ENCODE measurements around the gene RNF175. TPM values are rescaled to one million over a fixed set of nuclear protein-coding genes. Genes with fewer than 3 reads are reported as not detected.

The RNF175 gene
- total and polyA plus RNA-seq, 7 experiments from 2014 or later = 6.4 to 14.0 (median 8.9) TPM; not detected in 1

- intact Hi-C loops (cut with micrococcal nuclease) = loop anchor here in 1 of 2 donors (10.0 kb wide), 1 partner anchor 293 kb away; the partner anchor contains the start of gene TMEM131L
- no peaks in the 10 kb centered on the region for H3K36me3 ChIP-seq (ENCODE audit: control insufficient read depth in 2 of 3, insufficient read depth in 3 of 3, low read length in 3 of 3)
- H3K9me3 ChIP-seq (ENCODE audit: control insufficient read depth in 2 of 3, low read length in 3 of 3) = no peaks in the 10 kb centered on the region
- ChIA-PET CTCF (interaction anchor here (1.1 kb wide), 1 partner anchor 32 kb away, joined by 3 read pairs; no protein-coding TSS in a partner anchor), POLR2A (no interaction called here)
- no peak overlapping the region for H3K4me3 ChIP-seq (ENCODE audit: low read length)
- H3K27ac Mint-ChIP-seq = peak overlapping the region in 8 of 9 donors; percentile 68 to 95 (median 90)
- no peak overlapping the region for H3K27ac ChIP-seq (ENCODE audit: low read depth, low read length)
- DNase-seq (no peak), ATAC-seq (no peak)
- peaks cover 0 to 5% (median 0%) of the 10 kb centered on the region in 5 donors for H3K36me3 Mint-ChIP-seq
- H3K27me3 ChIP-seq (ENCODE audit: control insufficient read depth in 2 of 2, insufficient read depth in 2 of 2, low read length in 2 of 2) = no peaks in the 10 kb centered on the region
- peaks cover 0 to 62% (median 9%) of the 10 kb centered on the region in 5 donors for H3K27me3 Mint-ChIP-seq
- peaks cover 0 to 5% (median 0%) of the 10 kb centered on the region in 11 donors for H3K9me3 Mint-ChIP-seq
- peaks cover 6 to 81% (median 68%) of the 10 kb centered on the region in 7 donors for H3K4me1 Mint-ChIP-seq
- H3K4me1 ChIP-seq (ENCODE audit: control insufficient read depth in 2 of 2, insufficient read depth in 2 of 2, low read length in 2 of 2) = peaks cover 0 to 32% of the 10 kb centered on the region in 2 donors
- H3K4me3 Mint-ChIP-seq = peak overlapping the region; percentile 25 to 91 (median 84)
These were observed 1.7 kb downstream of the RNF175 start for GRCh38 chr4:153758136-153758535.

GRCh38 chr4:153757407-153757806, 2.4 kb downstream of the RNF175 start:
- intact Hi-C loops (cut with micrococcal nuclease) = loop anchor here in 1 of 2 donors (10.0 kb wide), 1 partner anchor 293 kb away; the partner anchor contains the start of gene TMEM131L
- peaks cover 0 to 58% (median 9%) of the 10 kb centered on the region in 5 donors for H3K27me3 Mint-ChIP-seq

GRCh38 chr4:153755186-153755585, 4.6 kb downstream of the RNF175 start:
- peak overlapping the region in 8 of 9 donors; percentile 85 to 98 (median 94) for H3K27ac Mint-ChIP-seq
- Histone ChIP-seq H3K4me3 (ENCODE audit: low read length) (no peak overlapping the region), H3K9me3 (ENCODE audit: control insufficient read depth in 2 of 3, low read length in 3 of 3) (no peaks in the 10 kb centered on the region), H3K27me3 (ENCODE audit: control insufficient read depth in 2 of 2, insufficient read depth in 2 of 2, low read length in 2 of 2) (no peaks in the 10 kb centered on the region), H3K4me1 (ENCODE audit: control insufficient read depth in 2 of 2, insufficient read depth in 2 of 2, low read length in 2 of 2) (peaks cover 0 to 25% of the 10 kb centered on the region in 2 donors), H3K27ac (ENCODE audit: low read depth, low read length) (peak overlapping the region; percentile 69), H3K36me3 (ENCODE audit: control insufficient read depth in 2 of 3, insufficient read depth in 3 of 3, low read length in 3 of 3) (no peaks in the 10 kb centered on the region)
- ATAC-seq (peak; percentile 62), DNase-seq (peak in 7 of 9 donors; percentile 21 to 71 (median 57))
- peaks cover 0 to 5% (median 0%) of the 10 kb centered on the region in 11 donors for H3K9me3 Mint-ChIP-seq
- ChIA-PET CTCF (interaction anchor here (1.0 kb wide), 1 partner anchor 31 kb away, joined by 3 read pairs; no protein-coding TSS in a partner anchor), POLR2A (no interaction called here)
- intact Hi-C loops (cut with micrococcal nuclease) = loop anchor here in 1 of 2 donors (10.0 kb wide), 1 partner anchor 290 kb away; the partner anchor contains the start of gene TMEM131L
- peaks cover 0 to 49% (median 0%) of the 10 kb centered on the region in 5 donors for H3K27me3 Mint-ChIP-seq
- H3K36me3 Mint-ChIP-seq = peaks cover 0 to 5% (median 0%) of the 10 kb centered on the region in 5 donors
- H3K4me1 Mint-ChIP-seq = peaks cover 8 to 70% (median 57%) of the 10 kb centered on the region in 7 donors
- peak overlapping the region in 9 of 10 donors; percentile 38 to 82 (median 62) for H3K4me3 Mint-ChIP-seq

More at GRCh38 chr4:153757407-153757806, 2.4 kb downstream of the RNF175 start:
- Mint-ChIP-seq H3K4me1 (peaks cover 6 to 86% (median 70%) of the 10 kb centered on the region in 7 donors), H3K36me3 (peaks cover 0 to 5% (median 0%) of the 10 kb centered on the region in 5 donors), H3K9me3 (peaks cover 0 to 5% (median 0%) of the 10 kb centered on the region in 11 donors), H3K27ac (peak overlapping the region in 8 of 9 donors; percentile 85 to 96 (median 92)), H3K4me3 (peak overlapping the region in 6 of 10 donors; percentile 7 to 91 (median 54))
- H3K27me3 ChIP-seq (ENCODE audit: control insufficient read depth in 2 of 2, insufficient read depth in 2 of 2, low read length in 2 of 2) = no peaks in the 10 kb centered on the region
- no peaks in the 10 kb centered on the region for H3K9me3 ChIP-seq (ENCODE audit: control insufficient read depth in 2 of 3, low read length in 3 of 3)
- ATAC-seq (no peak), DNase-seq (no peak)
- CTCF ChIA-PET = interaction anchor here (0.5 to 1.1 kb wide), 2 partner anchors 32 to 157 kb away, joined by 3 to 4 read pairs; no protein-coding TSS in a partner anchor
- no peak overlapping the region for H3K27ac ChIP-seq (ENCODE audit: low read depth, low read length)
- POLR2A ChIA-PET = no interaction called here
- H3K4me3 ChIP-seq (ENCODE audit: low read length) = no peak overlapping the region
- no peaks in the 10 kb centered on the region for H3K36me3 ChIP-seq (ENCODE audit: control insufficient read depth in 2 of 3, insufficient read depth in 3 of 3, low read length in 3 of 3)
- peaks cover 0 to 32% of the 10 kb centered on the region in 2 donors for H3K4me1 ChIP-seq (ENCODE audit: control insufficient read depth in 2 of 2, insufficient read depth in 2 of 2, low read length in 2 of 2)

- H3K27me3 Mint-ChIP-seq = peaks cover 0 to 32% (median 0%) of the 10 kb centered on the region in 5 donors
- DNase-seq (peak; percentile 37 to 78 (median 64)), ATAC-seq (peak; percentile 82)
- Histone ChIP-seq H3K4me3 (ENCODE audit: low read length) (no peak overlapping the region), H3K27ac (ENCODE audit: low read depth, low read length) (no peak overlapping the region), H3K27me3 (ENCODE audit: control insufficient read depth in 2 of 2, insufficient read depth in 2 of 2, low read length in 2 of 2) (no peaks in the 10 kb centered on the region), H3K9me3 (ENCODE audit: control insufficient read depth in 2 of 3, low read length in 3 of 3) (no peaks in the 10 kb centered on the region), H3K36me3 (ENCODE audit: control insufficient read depth in 2 of 3, insufficient read depth in 3 of 3, low read length in 3 of 3) (no peaks in the 10 kb centered on the region), H3K4me1 (ENCODE audit: control insufficient read depth in 2 of 2, insufficient read depth in 2 of 2, low read length in 2 of 2) (peaks cover 0 to 12% of the 10 kb centered on the region in 2 donors)
- intact Hi-C loops (cut with micrococcal nuclease) = loop anchor here (1.0 to 10.0 kb wide), 12 partner anchors 65 to 668 kb away; partner anchors contain the start of genes MND1 (in 1 of the 2) and TMEM131L (in 1 of the 2)
- H3K4me1 Mint-ChIP-seq = peaks cover 4 to 31% (median 17%) of the 10 kb centered on the region in 7 donors
- H3K36me3 Mint-ChIP-seq = peaks cover 0 to 23% (median 6%) of the 10 kb centered on the region in 5 donors
- H3K9me3 Mint-ChIP-seq = peaks cover 0 to 2% (median 0%) of the 10 kb centered on the region in 11 donors
- H3K27ac Mint-ChIP-seq = peak overlapping the region in 2 of 9 donors; percentile 26 to 45
- H3K4me3 Mint-ChIP-seq = no peak overlapping the region
- ChIA-PET CTCF (interaction anchor here (0.7 to 3.1 kb wide), 20 partner anchors 9 to 608 kb away, joined by 3 to 28 read pairs (median 4); no protein-coding TSS in a partner anchor), POLR2A (interaction anchor here (1.0 to 1.2 kb wide), 3 partner anchors 66 to 321 kb away, joined by 3 to 4 read pairs (median 3); partner anchors contain the start of gene TLR2)
These were observed 9.5 kb downstream of the RNF175 start for GRCh38 chr4:153750197-153750817.

- CTCF ChIA-PET = interaction anchor here (0.7 to 3.1 kb wide), 3 partner anchors 101 to 115 kb away, joined by 3 to 28 read pairs (median 4); no protein-coding TSS in a partner anchor
- H3K4me1 ChIP-seq (ENCODE audit: control insufficient read depth in 2 of 2, insufficient read depth in 2 of 2, low read length in 2 of 2) = no peaks in the 10 kb centered on the region
- peaks cover 0 to 15% (median 5%) of the 10 kb centered on the region in 7 donors for H3K4me1 Mint-ChIP-seq
- DNase-seq (no peak), ATAC-seq (no peak)
- no peak overlapping the region for H3K27ac Mint-ChIP-seq
- no peak overlapping the region for H3K4me3 ChIP-seq (ENCODE audit: low read length)
- H3K4me3 Mint-ChIP-seq = no peak overlapping the region
- H3K9me3 ChIP-seq (ENCODE audit: control insufficient read depth in 2 of 3, low read length in 3 of 3) = no peaks in the 10 kb centered on the region
- H3K27me3 Mint-ChIP-seq = peaks cover 0 to 28% (median 0%) of the 10 kb centered on the region in 5 donors
- H3K9me3 Mint-ChIP-seq = no peaks in the 10 kb centered on the region
- H3K36me3 ChIP-seq (ENCODE audit: control insufficient read depth in 2 of 3, insufficient read depth in 3 of 3, low read length in 3 of 3) = no peaks in the 10 kb centered on the region
- H3K27ac ChIP-seq (ENCODE audit: low read depth, low read length) = no peak overlapping the region
- H3K36me3 Mint-ChIP-seq = peaks cover 0 to 32% (median 7%) of the 10 kb centered on the region in 5 donors
- intact Hi-C loops (cut with micrococcal nuclease) = no loop called here
- no peaks in the 10 kb centered on the region for H3K27me3 ChIP-seq (ENCODE audit: control insufficient read depth in 2 of 2, insufficient read depth in 2 of 2, low read length in 2 of 2)
- POLR2A ChIA-PET = interaction anchor here (0.6 kb wide), 1 partner anchor 403 kb away, joined by 3 read pairs; no protein-coding TSS in a partner anchor
These were observed 11.4 kb downstream of the RNF175 start for GRCh38 chr4:153748378-153748777.

GRCh38 chr4:153747406-153747955, 12.3 kb downstream of the RNF175 start:
- Mint-ChIP-seq H3K27ac (no peak overlapping the region), H3K4me3 (no peak overlapping the region), H3K27me3 (peaks cover 0 to 28% (median 0%) of the 10 kb centered on the region in 5 donors), H3K4me1 (peaks cover 0 to 7% (median 5%) of the 10 kb centered on the region in 7 donors), H3K9me3 (no peaks in the 10 kb centered on the region), H3K36me3 (peaks cover 0 to 39% (median 14%) of the 10 kb centered on the region in 5 donors)
- ChIA-PET POLR2A (no interaction called here), CTCF (interaction anchor here (1.3 kb wide), 1 partner anchor 104 kb away, joined by 3 read pairs; no protein-coding TSS in a partner anchor)
- Histone ChIP-seq H3K27me3 (ENCODE audit: control insufficient read depth in 2 of 2, insufficient read depth in 2 of 2, low read length in 2 of 2) (no peaks in the 10 kb centered on the region), H3K4me1 (ENCODE audit: control insufficient read depth in 2 of 2, insufficient read depth in 2 of 2, low read length in 2 of 2) (no peaks in the 10 kb centered on the region), H3K27ac (ENCODE audit: low read depth, low read length) (no peak overlapping the region), H3K4me3 (ENCODE audit: low read length) (no peak overlapping the region), H3K9me3 (ENCODE audit: control insufficient read depth in 2 of 3, low read length in 3 of 3) (no peaks in the 10 kb centered on the region), H3K36me3 (ENCODE audit: control insufficient read depth in 2 of 3, insufficient read depth in 3 of 3, low read length in 3 of 3) (no peaks in the 10 kb centered on the region)
- no peak for DNase-seq
- ATAC-seq = no peak
- intact Hi-C loops (cut with micrococcal nuclease) = no loop called here
